GM21381 (cell line): Measurements from ENCODE around the gene LRMDA.

Experiments
- ATAC-seq: cut with Tn5 transposase; IDR thresholded peaks from one replicate; pipeline ENCODE4 v1.9.1; 2021; ENCODE audit warnings: mild to moderate bottlenecking, moderate library complexity; ENCODE audit not compliant: unreplicated experiment

Gene LRMDA

DNA sequence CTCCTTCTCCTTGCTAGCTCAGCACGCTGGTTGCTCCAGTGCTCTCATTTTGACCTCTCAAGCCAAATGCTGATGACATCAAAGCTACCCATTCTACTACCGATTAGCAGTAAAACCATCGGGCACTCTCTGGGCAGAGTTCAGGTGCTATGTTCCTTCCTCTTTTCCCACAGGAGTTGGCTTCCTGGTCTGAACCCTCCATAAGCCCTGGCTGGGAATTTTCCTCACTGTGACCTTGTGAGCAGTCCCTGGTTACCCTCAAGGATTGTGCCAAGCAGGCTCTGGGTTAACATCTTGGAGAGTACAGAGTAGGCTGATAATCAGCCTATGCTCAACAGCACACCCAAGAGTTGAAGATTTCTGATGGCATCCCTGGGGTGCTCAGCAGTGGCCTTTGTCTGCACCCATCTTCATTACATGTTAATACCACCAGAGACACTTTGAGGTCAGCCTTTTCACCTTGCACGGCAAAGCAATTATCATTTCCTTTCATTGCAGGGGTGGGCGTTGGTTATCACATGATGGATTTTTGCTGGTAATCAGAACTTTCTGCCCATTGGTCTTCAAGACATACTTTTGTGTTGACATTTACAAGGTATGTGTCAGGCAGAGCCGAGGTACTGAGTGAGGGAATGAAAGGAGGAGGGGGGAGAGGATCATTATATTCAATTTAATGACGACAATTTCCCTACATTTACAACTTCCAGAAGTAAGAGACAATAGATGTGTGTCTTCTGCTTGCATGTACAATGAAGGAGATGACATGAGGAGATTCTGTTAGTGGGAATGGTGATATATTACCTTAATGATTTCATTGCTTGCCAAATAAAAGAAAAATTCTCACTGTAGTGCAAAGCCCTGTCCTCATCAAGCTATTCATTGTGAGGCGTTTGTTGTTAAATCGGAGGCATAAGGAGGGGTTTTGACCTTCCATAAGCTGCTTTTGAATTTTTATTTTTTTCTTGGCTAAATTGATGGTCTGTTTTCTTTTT lies 452.0 kb downstream of the LRMDA start:
- ATAC-seq: no peak

DNA sequence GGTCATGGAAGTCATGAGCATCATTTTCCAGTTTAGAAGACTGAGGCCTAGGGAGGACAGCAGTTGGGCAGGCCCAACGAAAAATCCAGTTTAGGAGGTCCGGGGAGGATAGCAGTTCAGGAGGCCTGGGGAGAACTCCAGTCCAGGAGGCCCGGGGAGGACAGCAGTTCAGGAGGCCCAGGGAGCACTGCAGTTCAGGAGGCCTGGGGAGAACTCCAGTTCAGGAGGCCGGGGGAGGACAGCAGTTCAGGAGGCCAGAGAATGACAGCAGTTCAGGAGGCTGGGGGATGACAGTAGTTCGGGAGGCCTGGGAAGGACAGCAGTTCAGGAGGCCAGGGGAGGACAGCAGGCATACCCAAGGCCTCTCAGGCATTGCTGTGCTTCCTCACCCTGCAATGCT lies 453.4 kb downstream of the LRMDA start:
- ATAC-seq: no peak

DNA sequence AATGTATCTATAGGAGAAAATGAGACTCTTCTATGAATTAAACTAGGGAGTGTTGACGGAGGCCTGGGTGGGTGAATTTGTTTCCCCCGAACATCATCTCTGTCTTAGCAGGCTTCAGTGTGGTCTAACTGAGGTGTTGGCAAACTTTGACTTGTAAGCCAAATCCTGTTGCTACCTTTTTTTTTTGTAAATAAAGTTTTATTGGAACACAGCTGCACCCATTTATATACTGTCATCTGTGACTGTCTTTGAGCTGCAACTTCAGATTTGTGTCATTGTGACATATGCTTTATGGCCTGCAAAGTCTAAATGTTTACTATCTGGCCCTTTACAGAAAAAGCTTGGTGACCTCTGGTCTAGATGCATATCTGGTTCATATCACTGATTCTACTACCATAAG lies 455.9 kb downstream of the LRMDA start:
- ATAC-seq: no peak

DNA sequence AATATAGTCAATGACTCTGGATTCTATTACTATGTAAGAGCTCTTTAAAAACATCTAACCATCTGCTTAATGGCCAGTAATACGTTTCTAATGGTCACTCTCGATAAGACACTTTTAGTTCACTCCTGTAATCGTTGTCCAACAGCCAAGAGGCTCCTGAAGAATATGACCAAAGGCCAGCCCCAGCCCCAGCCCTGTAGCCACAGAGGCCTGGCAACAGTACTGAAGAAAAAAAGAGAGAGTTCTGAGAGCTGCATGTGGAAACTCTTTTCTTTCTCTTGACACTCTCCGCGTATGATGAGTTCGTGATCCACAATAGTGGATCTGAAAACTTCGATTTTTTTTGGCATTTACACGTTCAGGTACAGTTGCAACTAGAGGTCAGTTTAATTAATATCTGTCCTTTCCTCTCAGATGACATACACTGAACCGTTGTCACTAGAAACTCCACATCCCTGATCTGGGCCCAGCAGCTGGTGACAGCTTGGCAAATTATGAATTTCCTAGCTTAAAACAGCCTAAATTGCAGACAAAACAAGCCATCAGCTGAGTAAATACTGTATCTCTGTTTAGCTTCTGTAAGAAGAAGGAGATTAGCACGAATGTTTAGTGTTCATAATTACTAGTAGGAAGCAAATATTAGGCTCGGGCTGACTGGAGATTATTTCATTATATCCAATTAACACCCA lies 456.7 kb downstream of the LRMDA start:
- no peak for ATAC-seq

DNA sequence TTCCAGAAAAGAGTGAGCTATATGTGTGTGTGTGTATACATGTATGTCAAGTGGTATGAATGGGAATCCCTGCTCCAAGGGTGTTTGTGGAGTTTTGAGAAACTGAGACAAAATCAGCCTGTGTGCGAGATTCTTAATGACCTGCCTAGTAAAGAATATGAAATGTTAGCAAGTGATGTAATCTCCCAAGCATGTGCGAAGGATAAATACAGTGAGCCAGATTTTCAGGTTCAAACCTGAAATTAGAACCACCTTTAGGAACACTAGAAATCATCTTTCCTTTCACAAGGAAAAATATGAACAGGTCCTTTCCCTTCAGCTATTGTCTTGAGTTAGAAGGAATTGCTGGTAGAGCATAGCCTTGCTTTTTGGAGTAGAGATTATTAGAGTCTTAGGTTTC lies 457.6 kb downstream of the LRMDA start:
- no peak for ATAC-seq

DNA sequence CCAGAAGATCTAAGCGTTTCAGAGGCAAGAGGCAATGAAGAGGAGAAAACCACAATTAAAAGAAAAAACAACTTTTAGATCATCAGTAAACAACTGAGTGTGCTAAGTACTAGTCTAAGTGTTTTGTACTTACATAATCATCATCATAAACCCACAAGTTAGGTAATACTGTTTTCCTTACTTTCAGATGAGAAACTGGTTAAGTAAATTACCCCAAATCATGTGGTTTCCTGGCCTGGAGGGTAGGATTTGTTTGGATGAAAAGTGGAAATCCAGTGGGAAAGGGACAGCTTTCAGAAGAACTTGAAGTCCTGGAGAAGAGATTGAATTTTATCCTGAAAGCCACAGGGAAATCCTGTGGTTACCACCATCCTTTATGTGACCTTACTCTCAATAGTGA lies 463.3 kb downstream of the LRMDA start:
- ATAC-seq: no peak

DNA sequence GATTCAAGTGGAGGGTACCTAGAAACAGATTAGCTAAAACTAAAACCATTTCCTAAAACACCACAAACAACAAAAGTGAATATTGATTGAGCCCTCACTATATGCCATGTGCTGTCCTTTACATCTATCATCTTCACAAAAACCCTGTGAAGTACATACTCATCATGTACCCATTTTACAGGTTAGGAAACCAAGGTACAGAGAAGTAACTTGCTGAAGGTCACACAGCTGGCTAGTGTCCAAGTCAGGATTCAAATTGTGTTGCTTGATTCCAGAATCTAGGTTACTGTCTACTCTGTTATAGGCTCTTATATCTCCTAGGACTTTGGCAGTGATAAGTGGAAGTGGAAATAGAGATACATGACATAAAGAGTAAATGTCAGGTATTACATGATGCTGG lies 463.8 kb downstream of the LRMDA start:
- ATAC-seq: no peak

DNA sequence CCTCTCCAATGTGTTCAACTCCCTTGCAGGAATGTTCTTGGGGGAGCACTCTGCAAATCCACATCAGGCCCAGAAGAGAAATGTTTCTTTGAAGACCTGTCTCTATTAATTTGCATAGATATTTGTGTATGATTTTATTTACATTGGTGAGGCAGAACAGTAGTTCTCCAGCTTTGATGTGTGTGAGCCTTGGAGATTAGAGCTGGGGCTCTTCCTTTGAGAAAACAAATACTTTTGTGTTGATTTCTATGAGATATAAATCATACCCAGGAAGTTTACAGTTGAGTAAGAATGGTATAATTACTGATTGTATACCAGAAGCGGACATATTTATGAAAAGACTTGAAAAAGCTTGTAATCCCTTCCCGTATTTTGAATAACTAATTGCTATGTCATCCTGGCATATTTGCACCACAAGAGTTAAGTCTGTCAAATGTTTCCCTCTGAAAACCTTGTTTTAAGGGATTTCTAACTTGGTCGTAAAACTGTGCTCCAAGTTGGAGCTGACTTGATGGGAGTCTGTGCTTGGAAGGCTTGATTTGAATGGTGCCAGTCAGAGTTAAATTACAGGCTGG lies 468.5 kb downstream of the LRMDA start:
- no peak for ATAC-seq

DNA sequence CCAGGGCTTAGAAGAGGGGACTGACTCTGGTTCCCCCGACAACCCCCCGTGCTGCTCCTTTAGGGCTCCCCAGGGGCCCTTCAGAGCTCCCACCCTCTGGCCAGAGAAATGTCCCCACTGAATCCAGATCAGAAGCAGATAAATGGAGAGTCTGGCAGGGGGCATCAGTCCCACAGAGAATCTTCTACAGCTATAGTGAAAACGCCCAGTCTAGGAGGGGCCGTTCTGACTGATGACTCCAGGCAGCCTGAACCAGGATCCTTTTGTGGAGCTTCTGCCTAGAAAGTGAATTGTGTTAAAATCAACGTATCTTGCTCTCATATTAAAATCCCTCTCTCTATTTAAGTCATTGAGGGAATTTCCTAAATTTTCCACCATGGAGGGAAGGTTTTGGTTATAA lies 471.4 kb downstream of the LRMDA start:
- no peak for ATAC-seq

DNA sequence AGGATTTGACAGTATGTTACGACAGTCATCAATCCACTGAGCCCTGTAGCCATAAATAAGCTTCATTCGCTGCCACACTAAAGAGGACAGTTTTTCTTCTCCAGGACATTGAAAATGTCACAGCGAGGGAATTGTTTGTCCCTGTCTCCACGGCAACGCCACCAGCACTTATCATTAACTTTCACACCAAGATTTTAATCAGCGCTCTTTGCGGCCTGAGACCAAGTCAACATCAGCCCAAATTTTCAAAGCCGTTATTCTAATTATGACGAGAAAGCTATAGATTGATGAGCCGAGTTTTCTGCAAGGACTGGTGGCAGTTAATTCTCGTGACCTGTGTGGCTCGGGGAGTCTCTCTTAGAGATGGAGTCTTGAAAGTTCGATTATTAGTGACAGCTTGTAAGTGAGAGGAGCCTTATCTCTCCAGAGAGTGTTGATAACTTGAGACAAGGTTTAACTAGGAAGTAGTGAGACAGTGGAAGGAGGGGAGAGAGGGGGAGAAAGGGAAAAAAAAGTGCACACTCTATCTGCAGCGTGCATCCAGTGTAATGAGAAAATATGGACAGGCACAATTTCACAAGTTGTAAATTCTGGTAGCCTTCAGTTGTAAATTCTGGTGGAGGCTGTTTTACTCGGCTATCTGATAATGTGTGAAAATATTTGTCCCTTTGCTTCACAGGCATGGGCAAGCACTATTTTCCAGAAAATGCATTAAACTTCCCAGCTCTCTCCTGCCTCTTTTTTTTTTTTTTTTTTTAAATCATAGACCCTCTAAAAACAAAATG lies 473.3 kb downstream of the LRMDA start:
- no peak for ATAC-seq

DNA sequence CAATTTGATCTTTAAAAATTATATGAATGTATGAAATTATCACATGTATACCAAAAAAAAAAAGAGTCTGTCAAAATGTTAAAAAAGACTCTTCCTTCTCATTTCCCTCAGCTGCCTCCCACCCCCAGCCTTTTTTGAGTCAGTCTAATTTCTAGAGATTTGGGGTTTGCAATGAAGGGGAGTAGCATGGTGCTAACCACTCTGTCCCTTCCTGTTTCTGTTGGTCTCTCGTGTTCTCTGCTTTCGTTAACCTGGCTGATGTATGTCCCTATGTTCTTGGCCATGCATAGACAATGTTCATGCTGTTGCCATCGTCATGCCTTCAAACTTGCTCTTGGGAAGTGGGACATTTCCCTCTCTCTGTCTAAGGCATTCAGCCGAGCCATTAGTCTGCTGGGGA lies 474.1 kb downstream of the LRMDA start:
- no peak for ATAC-seq

DNA sequence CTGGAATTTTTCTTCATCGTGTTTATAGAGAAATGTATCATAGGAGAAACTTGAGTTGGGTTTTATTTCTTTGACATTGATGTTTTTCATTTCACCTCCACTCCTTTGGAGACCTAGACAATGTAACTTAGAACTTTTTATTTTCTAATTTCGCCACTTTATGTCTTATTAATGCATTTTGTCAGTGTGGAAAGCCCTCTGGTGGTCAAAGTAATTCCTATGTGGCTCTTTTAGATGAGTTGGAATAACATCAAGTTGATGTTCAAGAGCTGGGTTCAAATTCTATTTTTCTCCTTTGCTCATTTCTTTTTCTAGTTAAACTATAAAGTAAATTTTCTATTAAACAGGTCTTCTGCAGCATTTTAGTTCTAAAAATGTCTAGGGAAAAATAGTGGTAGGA lies 478.6 kb downstream of the LRMDA start:
- no peak for ATAC-seq

DNA sequence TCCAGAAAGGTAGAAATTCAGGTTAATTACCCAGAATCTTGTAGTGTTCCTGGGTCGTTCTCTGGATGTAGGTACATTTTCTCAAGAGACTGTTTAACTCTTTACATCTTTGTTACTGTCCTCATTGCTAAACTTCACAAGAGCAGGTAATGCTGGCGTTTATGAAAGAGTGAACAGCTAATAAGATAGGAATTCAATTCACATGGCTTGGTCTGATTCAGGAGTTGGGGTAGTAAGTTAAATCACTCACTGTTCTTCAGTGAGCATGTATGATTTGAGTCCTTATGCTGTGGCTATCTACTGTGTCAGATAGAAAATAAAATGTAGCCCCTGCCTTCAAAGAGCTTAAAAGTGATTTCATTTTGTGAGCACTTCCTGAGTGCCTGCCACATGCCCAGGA lies 480.0 kb downstream of the LRMDA start:
- ATAC-seq: no peak

DNA sequence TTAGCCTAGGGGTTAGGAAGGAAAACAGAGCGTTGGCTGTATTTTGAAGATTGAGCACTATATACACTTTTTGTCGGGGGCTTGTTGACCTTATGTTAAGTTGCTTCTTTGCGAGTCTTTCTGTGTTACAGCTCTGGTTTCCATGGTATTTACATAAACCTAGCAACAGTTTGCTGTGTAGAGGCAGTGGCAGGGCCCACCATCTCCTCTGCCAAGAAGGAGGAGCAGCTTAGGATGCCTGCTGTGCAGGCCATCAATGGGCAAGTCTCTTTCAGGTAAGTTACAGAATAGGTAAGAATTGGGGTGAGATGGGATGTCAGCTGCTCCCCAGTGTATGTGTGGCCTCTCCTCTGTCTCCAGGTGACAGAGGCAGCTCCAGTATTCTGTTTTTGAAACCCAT lies 485.5 kb downstream of the LRMDA start:
- no peak for ATAC-seq

DNA sequence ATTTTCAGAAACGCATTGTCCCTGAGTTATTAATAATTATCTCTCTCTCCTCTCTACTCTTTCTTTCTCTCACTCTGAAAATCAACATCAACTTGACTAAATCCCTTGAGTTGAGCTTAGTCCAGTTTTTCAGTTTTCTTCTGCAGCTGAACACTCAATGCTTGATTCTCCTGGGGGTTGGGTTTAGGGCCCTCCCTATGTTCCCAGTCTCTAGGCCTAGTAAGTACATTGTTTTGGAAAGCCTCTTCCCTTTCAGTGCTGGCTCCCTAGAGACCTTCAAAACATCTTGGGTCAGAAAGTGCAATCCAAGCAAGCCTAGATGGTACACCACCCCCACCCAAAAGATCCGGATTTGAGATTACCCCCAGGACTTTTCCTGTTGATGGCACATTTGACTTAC lies 488.5 kb downstream of the LRMDA start:
- ATAC-seq: no peak

DNA sequence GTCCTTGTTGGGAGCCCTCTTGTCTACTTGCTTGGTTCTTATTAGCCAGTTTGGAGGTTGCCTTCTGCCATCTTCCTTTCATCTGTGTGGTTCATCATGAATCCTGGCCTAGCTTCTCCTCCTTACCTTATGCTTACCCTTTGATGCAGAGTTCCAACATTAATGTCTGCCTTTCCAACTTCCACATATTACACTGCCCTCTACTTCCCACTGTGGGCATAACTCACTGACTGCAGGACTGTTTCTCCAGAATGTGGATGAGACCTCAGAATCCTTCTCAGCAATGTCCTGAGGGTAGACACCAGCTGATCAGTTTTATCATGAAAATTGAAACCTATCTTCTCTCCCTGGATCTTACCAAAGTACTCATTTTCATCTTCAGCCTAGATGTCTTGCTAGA lies 491.0 kb downstream of the LRMDA start:
- ATAC-seq: no peak

DNA sequence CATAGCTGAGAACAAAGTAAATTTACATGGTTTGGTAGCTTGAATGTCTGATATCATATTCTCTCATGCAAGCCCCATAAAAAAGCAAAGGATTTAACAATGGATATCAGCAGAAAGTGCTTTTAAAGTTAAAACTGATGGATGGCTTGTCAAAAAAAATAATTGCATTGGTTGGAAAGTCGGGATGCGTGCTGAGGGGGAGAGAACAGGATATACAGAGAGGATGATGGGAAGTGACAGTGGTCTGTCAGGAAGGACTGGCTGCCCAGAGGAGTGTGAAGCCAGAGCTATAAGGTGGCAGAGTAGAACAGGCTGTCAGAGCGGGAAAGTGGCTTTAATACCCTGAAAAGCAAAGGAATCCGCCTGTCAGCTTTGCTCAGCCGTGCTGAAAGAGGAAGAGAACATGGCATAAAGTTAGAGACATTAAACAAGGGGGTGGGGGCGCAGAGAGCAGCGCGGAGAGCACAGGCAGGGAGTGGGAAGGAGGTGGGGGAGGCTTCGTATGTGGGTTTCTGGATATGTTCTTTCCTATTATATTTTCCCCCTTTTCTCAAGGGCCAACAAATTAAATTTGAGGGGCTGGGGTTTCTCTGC lies 493.0 kb downstream of the LRMDA start:
- ATAC-seq: no peak

DNA sequence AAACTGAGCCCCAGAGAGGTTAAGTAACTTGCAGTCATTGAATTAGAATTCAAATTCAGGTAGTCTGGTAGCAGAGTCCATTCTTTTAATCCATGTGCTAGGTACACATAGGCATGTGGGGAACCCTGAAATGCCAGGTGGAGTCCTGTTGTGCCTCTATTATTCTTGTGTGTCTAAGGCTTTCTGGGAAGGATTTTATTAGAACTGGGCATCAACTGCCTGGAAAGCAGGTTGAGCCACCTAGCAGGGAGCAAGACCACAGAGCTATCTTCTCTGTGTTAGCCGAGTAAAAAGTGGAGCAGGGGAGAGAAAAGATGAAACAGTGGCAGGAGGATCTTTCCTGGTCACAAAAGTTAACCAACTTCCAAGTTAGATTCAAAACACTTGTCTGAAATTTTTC lies 494.6 kb downstream of the LRMDA start:
- ATAC-seq: no peak

DNA sequence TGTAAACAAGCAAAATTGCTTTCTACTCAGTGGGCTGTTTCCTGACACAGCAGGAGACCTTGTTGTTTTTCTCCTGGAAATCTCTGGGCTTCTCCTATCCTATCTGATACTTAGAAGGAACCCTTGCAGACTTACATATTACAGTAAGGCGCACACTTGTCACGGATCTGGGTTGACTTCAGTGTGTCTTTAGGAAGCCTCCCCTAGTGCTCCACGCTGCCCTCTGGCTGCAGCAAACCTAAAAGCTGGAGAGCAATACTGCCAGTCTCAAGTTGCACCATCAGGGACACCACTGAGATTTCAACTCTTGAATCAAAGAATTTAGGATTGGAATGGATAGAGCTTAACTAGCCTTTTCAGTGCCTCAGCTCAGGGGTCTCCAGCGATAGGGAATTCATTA lies 495.3 kb downstream of the LRMDA start:
- no peak for ATAC-seq

DNA sequence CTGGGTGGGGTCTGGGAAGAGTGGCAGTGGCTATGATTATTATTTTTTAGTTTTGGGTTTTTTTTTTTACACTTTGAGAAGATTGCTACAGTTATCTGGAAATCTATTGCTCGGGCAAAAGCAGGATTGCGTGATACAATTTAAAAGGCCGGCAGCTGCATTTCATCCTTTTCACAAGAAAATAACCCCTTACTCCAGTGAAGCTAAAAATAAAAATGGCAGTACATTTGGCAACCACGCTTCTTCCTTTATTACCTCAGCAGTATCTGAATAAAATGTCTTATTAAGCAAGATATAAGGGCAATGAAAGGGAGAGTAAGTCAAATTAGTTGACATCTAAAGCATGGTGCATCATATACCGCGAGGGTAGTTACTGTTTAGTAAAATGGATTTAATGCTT lies 496.8 kb downstream of the LRMDA start:
- no peak for ATAC-seq

DNA sequence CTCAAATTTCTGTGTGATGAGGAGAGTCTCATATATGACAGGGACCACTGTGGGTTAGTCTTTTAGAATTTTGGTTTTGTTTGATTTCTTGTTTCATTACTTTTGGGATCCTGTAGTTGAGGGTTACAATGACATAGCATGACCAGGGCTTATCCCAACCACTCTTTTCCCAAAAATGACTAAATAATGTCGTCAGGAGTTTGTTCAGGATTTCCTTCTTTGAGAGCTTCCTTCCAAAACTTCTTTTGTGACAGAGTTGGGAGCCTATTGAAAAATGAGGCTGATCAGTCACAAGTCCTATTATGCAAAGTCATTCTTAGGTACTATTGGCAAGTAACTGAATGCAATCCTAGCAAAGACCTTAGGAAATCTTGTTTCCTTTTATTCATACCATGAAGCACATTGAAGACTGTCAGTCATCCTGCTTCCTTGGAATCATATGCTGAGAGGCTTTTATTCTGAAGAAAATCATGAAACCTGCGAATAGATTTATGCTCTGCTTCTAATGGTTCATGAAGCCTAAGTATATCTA lies 498.3 kb downstream of the LRMDA start:
- no peak for ATAC-seq
